ENCODE data around the gene SRPRB.

The SRPRB gene

GRCh38 chr3:133758964-133759739 is 46.5 kb upstream of the SRPRB start:
- Mint-ChIP-seq H3K9me3 (no peaks in the 10 kb centered on the region), H3K4me3 (no peak overlapping the region), H3K27ac (no peak overlapping the region), H3K36me3 (ENCODE audit: low read depth) (no peaks in the 10 kb centered on the region), H3K4me1 (peaks cover 8% of the 10 kb centered on the region), H3K27me3 (ENCODE audit: low read depth) (peaks cover 8% of the 10 kb centered on the region)
- no peak for TF ChIP-seq CTCF (IDR thresholded peaks at IDR 0.05; ENCODE audit: unreplicated experiment in 3 of 3)

- no peak overlapping the region for H3K4me3 Mint-ChIP-seq
- H3K27me3 Mint-ChIP-seq (ENCODE audit: low read depth), result peaks cover 10% of the 10 kb centered on the region
- no peaks in the 10 kb centered on the region for H3K9me3 Mint-ChIP-seq
- no peaks in the 10 kb centered on the region for H3K36me3 Mint-ChIP-seq (ENCODE audit: low read depth)
- no peak for TF ChIP-seq CTCF (IDR thresholded peaks at IDR 0.05; ENCODE audit: unreplicated experiment in 3 of 3)
- no peak overlapping the region for H3K27ac Mint-ChIP-seq
- peaks cover 15% of the 10 kb centered on the region for H3K4me1 Mint-ChIP-seq
These were observed 45.8 kb upstream of the SRPRB start for GRCh38 chr3:133759740-133760305.

GRCh38 chr3:133760916-133761315 is 44.7 kb upstream of the SRPRB start:
- H3K4me3 Mint-ChIP-seq, result no peak overlapping the region
- H3K27me3 Mint-ChIP-seq (ENCODE audit: low read depth), result peaks cover 10% of the 10 kb centered on the region
- no peak overlapping the region for H3K27ac Mint-ChIP-seq
- H3K4me1 Mint-ChIP-seq, result peaks cover 18% of the 10 kb centered on the region
- TF ChIP-seq CTCF (IDR thresholded peaks at IDR 0.05; ENCODE audit: unreplicated experiment in 3 of 3), result no peak
- H3K9me3 Mint-ChIP-seq, result no peaks in the 10 kb centered on the region
- H3K36me3 Mint-ChIP-seq (ENCODE audit: low read depth), result no peaks in the 10 kb centered on the region

GRCh38 chr3:133761605-133762484 is 43.8 kb upstream of the SRPRB start:
- Mint-ChIP-seq H3K9me3 (no peaks in the 10 kb centered on the region), H3K4me3 (no peak overlapping the region)

GRCh38 chr3:133762539-133762938 is 43.1 kb upstream of the SRPRB start:
- Mint-ChIP-seq H3K4me1 (peaks cover 18% of the 10 kb centered on the region), H3K9me3 (no peaks in the 10 kb centered on the region), H3K27ac (no peak overlapping the region), H3K27me3 (ENCODE audit: low read depth) (peaks cover 10% of the 10 kb centered on the region), H3K4me3 (no peak overlapping the region), H3K36me3 (ENCODE audit: low read depth) (no peaks in the 10 kb centered on the region)
- TF ChIP-seq CTCF (IDR thresholded peaks at IDR 0.05; ENCODE audit: unreplicated experiment in 3 of 3), result no peak

More at GRCh38 chr3:133761605-133762484, 43.8 kb upstream of the SRPRB start:
- Mint-ChIP-seq H3K36me3 (ENCODE audit: low read depth) (no peaks in the 10 kb centered on the region), H3K27ac (no peak overlapping the region), H3K27me3 (ENCODE audit: low read depth) (peaks cover 10% of the 10 kb centered on the region), H3K4me1 (peaks cover 18% of the 10 kb centered on the region)
- TF ChIP-seq CTCF (IDR thresholded peaks at IDR 0.05; ENCODE audit: unreplicated experiment in 3 of 3), result no peak

Measured in nephron (organoid).